BE2C (cell line): ENCODE results near the gene FOXO6.

Source experiments
- DNase-seq: peaks from one replicate; pipeline ENCODE4 v3.0.0-alpha.2; 2020
- H3K27me3 ChIP-seq: fragments of 250-450 bp; sonication (Bioruptor Pico); 2 replicates; pipeline ENCODE4 v1.5.1; 2020; ENCODE audit warnings: mild to moderate bottlenecking
- H3K36me3 ChIP-seq: fragments of 250-450 bp; sonication (Bioruptor Pico); 2 replicates; pipeline ENCODE4 v1.5.1; 2020; ENCODE audit warnings: mild to moderate bottlenecking
- H3K4me1 ChIP-seq: fragments of 250-450 bp; sonication (Bioruptor Pico); 2 replicates; pipeline ENCODE4 v1.5.1; 2020
- H3K4me3 ChIP-seq: 2 replicates; pipeline ENCODE4 v1.5.1; 2011; ENCODE audit warnings: low read depth, low read length
- H3K9me3 ChIP-seq: fragments of 250-450 bp; sonication (Bioruptor Pico); 2 replicates; pipeline ENCODE4 v1.5.1; 2020
- CTCF ChIP-seq: IDR thresholded peaks from 2 replicates; pipeline ENCODE4 v1.5.1; 2012; ENCODE audit warnings: mild to moderate bottlenecking, low read depth, low read length

The FOXO6 gene

GRCh38 chr1:41320895-41321676, 40.1 kb upstream of the FOXO6 start:
- H3K27me3 ChIP-seq, result no peaks in the 10 kb centered on the region
- H3K36me3 ChIP-seq, result no peaks in the 10 kb centered on the region
- H3K4me3 ChIP-seq, result no peak overlapping the region
- no peak for DNase-seq
- no peaks in the 10 kb centered on the region for H3K9me3 ChIP-seq
- no peak for TF ChIP-seq CTCF
- H3K4me1 ChIP-seq, result no peaks in the 10 kb centered on the region

- H3K36me3 ChIP-seq, result no peaks in the 10 kb centered on the region
- TF ChIP-seq CTCF, result no peak
- H3K4me1 ChIP-seq, result no peaks in the 10 kb centered on the region
- H3K4me3 ChIP-seq, result no peak overlapping the region
- DNase-seq, result no peak
- H3K27me3 ChIP-seq, result no peaks in the 10 kb centered on the region
- H3K9me3 ChIP-seq, result no peaks in the 10 kb centered on the region
Observed at GRCh38 chr1:41322101-41322661, 39.1 kb upstream of the FOXO6 start.

GRCh38 chr1:41322835-41323234, 38.4 kb upstream of the FOXO6 start:
- Histone ChIP-seq H3K4me3 (no peak overlapping the region), H3K36me3 (no peaks in the 10 kb centered on the region), H3K4me1 (no peaks in the 10 kb centered on the region), H3K27me3 (no peaks in the 10 kb centered on the region), H3K9me3 (no peaks in the 10 kb centered on the region)
- TF ChIP-seq CTCF, result peak; percentile 52
- DNase-seq, result peak; percentile 54

GRCh38 chr1:41323243-41323642, 38.0 kb upstream of the FOXO6 start:
- no peak for DNase-seq
- Histone ChIP-seq H3K27me3 (no peaks in the 10 kb centered on the region), H3K36me3 (no peaks in the 10 kb centered on the region), H3K4me1 (no peaks in the 10 kb centered on the region), H3K9me3 (no peaks in the 10 kb centered on the region), H3K4me3 (no peak overlapping the region)
- TF ChIP-seq CTCF, result no peak

GRCh38 chr1:41325801-41326200, 35.4 kb upstream of the FOXO6 start:
- Histone ChIP-seq H3K4me3 (no peak overlapping the region), H3K27me3 (no peaks in the 10 kb centered on the region), H3K4me1 (no peaks in the 10 kb centered on the region), H3K36me3 (no peaks in the 10 kb centered on the region), H3K9me3 (no peaks in the 10 kb centered on the region)
- TF ChIP-seq CTCF, result no peak
- no peak for DNase-seq

GRCh38 chr1:41327383-41327999, 33.7 kb upstream of the FOXO6 start:
- Histone ChIP-seq H3K9me3 (no peaks in the 10 kb centered on the region), H3K36me3 (no peaks in the 10 kb centered on the region), H3K27me3 (no peaks in the 10 kb centered on the region), H3K4me3 (no peak overlapping the region), H3K4me1 (no peaks in the 10 kb centered on the region)
- no peak for TF ChIP-seq CTCF
- DNase-seq, result no peak
